H9 (cell line): Measurements from ENCODE around the gene UBE2E1. TPM values are rescaled to one million over a fixed set of nuclear protein-coding genes. Genes with fewer than 3 reads are reported as not detected.

Source experiments
- DNase-seq: peaks from one replicate; pipeline ENCODE4 v3.0.0-alpha.2; 2017
- H2AFZ ChIP-seq: one replicate; pipeline ENCODE4 v1.6.1; 2013; ENCODE audit warnings: mild to moderate bottlenecking, low read length, control low read depth, moderate library complexity
- H2AK5ac ChIP-seq: 2 replicates; pipeline ENCODE4 v1.6.1; 2013; ENCODE audit warnings: low read length, control low read depth, mixed read lengths; ENCODE audit not compliant: insufficient read length
- H2BK120ac ChIP-seq: one replicate; pipeline ENCODE4 v1.6.1; 2013; ENCODE audit warnings: low read depth, mild to moderate bottlenecking, low read length, control low read depth, inconsistent platforms; ENCODE audit not compliant: poor library complexity, severe bottlenecking
- H2BK12ac ChIP-seq: 2 replicates; pipeline ENCODE4 v1.6.1; 2013; ENCODE audit warnings: low read length, control low read depth, mixed read lengths, low read depth; ENCODE audit not compliant: insufficient read length
- H2BK15ac ChIP-seq: 2 replicates; pipeline ENCODE4 v1.6.1; 2013; ENCODE audit warnings: low read depth, low read length, control low read depth
- H2BK20ac ChIP-seq: one replicate; pipeline ENCODE4 v1.6.1; 2013; ENCODE audit warnings: low read depth, mild to moderate bottlenecking, low read length, control low read depth, inconsistent platforms; ENCODE audit not compliant: poor library complexity, severe bottlenecking
- H2BK5ac ChIP-seq: 2 replicates; pipeline ENCODE4 v1.6.1; 2013; ENCODE audit warnings: low read length, control low read depth, mixed read lengths; ENCODE audit not compliant: insufficient read length
- H3K14ac ChIP-seq: 2 replicates; pipeline ENCODE4 v1.6.1; 2013; ENCODE audit warnings: low read length, control low read depth; ENCODE audit not compliant: insufficient read depth
- H3K18ac ChIP-seq: 2 replicates; pipeline ENCODE4 v1.6.1; 2013; ENCODE audit warnings: low read depth, mild to moderate bottlenecking, mixed read lengths, low read length, control low read depth; ENCODE audit not compliant: insufficient read length
- H3K23ac ChIP-seq: 2 replicates; pipeline ENCODE4 v1.6.1; 2013; ENCODE audit warnings: low read length, control low read depth, mixed read lengths, low read depth; ENCODE audit not compliant: insufficient read length
- H3K23me2 ChIP-seq: 2 replicates; pipeline ENCODE4 v1.6.1; 2013; ENCODE audit warnings: low read depth, mild to moderate bottlenecking, mixed read lengths, low read length, control low read depth; ENCODE audit not compliant: insufficient read length, poor library complexity, severe bottlenecking
- H3K27ac ChIP-seq: 2 replicates; pipeline ENCODE4 v1.5.1; 2013; ENCODE audit warnings: low read length, control low read depth, mixed read lengths, low read depth; ENCODE audit not compliant: insufficient read length
- H3K27me3 ChIP-seq: 2 replicates; pipeline ENCODE4 v1.6.1; 2013; ENCODE audit warnings: low read length, control low read depth, inconsistent platforms; ENCODE audit not compliant: insufficient read depth
- H3K4ac ChIP-seq: 2 replicates; pipeline ENCODE4 v1.6.1; 2013; ENCODE audit warnings: low read depth, mild to moderate bottlenecking, control low read depth, inconsistent platforms, low read length, moderate library complexity
- H3K4me1 ChIP-seq: 2 replicates; pipeline ENCODE4 v1.6.1; 2013; ENCODE audit warnings: low read length, control low read depth, inconsistent platforms; ENCODE audit not compliant: insufficient read depth
- H3K4me2 ChIP-seq: 2 replicates; pipeline ENCODE4 v1.6.1; 2013; ENCODE audit warnings: low read length, control low read depth, mixed read lengths; ENCODE audit not compliant: insufficient read length, insufficient read depth
- H3K56ac ChIP-seq: 2 replicates; pipeline ENCODE4 v1.6.1; 2013; ENCODE audit warnings: low read depth, mild to moderate bottlenecking, mixed read lengths, low read length, control low read depth; ENCODE audit not compliant: insufficient read length
- H3K79me1 ChIP-seq: 2 replicates; pipeline ENCODE4 v1.6.1; 2013; ENCODE audit warnings: low read depth, mild to moderate bottlenecking, moderate library complexity, low read length, control low read depth, inconsistent platforms; ENCODE audit not compliant: insufficient read depth, poor library complexity, severe bottlenecking
- H3K79me2 ChIP-seq: 2 replicates; pipeline ENCODE4 v1.6.1; 2013; ENCODE audit warnings: low read length, control low read depth, inconsistent platforms; ENCODE audit not compliant: insufficient read depth
- H3K9ac ChIP-seq: 2 replicates; pipeline ENCODE4 v1.6.1; 2013; ENCODE audit warnings: low read length, control low read depth, mixed read lengths; ENCODE audit not compliant: insufficient read length; ENCODE audit errors: extremely low read depth
- H3K9me3 ChIP-seq: one replicate; pipeline ENCODE4 v1.6.1; 2013; ENCODE audit warnings: low read depth, low read length, inconsistent platforms; ENCODE audit not compliant: control insufficient read depth
- H3T11ph ChIP-seq: one replicate; pipeline ENCODE4 v1.6.1; 2013; ENCODE audit warnings: mild to moderate bottlenecking, low read length, control low read depth, inconsistent platforms
- H4K20me1 ChIP-seq: one replicate; pipeline ENCODE4 v1.6.1; 2013; ENCODE audit not compliant: control insufficient read depth, insufficient read length, insufficient read depth
- H4K5ac ChIP-seq: 2 replicates; pipeline ENCODE4 v1.6.1; 2013; ENCODE audit warnings: low read depth, mild to moderate bottlenecking, mixed read lengths, low read length, control low read depth; ENCODE audit not compliant: insufficient read length
- H4K8ac ChIP-seq: replicated peaks from 2 replicates; pipeline ENCODE4 v1.6.1; 2013; ENCODE audit warnings: low read length, control low read depth, mixed read lengths, low read depth; ENCODE audit not compliant: insufficient read length
- H4K91ac ChIP-seq: 2 replicates; pipeline ENCODE4 v1.6.1; 2013; ENCODE audit warnings: low read depth, mild to moderate bottlenecking, moderate library complexity, mixed read lengths, low read length, control low read depth; ENCODE audit not compliant: insufficient read length
- H3K27ac Mint-ChIP-seq, 3 experiments: 2 replicates in 2 of 3; 3 replicates in 1 of 3; pipeline ENCODE4 v1.8.0; 2020 to 2021; ENCODE audit warnings: mixed read lengths in 3 of 3, mild to moderate bottlenecking in 1 of 3, moderate library complexity in 1 of 3
- H3K27me3 Mint-ChIP-seq: 2 replicates; pipeline ENCODE4 v1.8.0; 2021; ENCODE audit warnings: low read depth, mild to moderate bottlenecking, moderate library complexity, mixed read lengths
- H3K36me3 Mint-ChIP-seq, 3 experiments: 2 replicates in 2 of 3; 3 replicates in 1 of 3; pipeline ENCODE4 v1.8.0; 2020 to 2021; ENCODE audit warnings: low read depth in 3 of 3, mixed read lengths in 3 of 3; ENCODE audit not compliant: insufficient read depth in 1 of 3
- H3K4me1 Mint-ChIP-seq, 2 experiments: 2 replicates each; pipeline ENCODE4 v1.8.0; 2020; ENCODE audit warnings: mixed read lengths in 2 of 2
- H3K4me3 Mint-ChIP-seq, 2 experiments: 2 replicates in 1 of 2; 3 replicates in 1 of 2; pipeline ENCODE4 v1.8.0; 2020 to 2021; ENCODE audit warnings: mild to moderate bottlenecking in 2 of 2, mixed read lengths in 2 of 2, moderate library complexity in 1 of 2
- H3K9me3 Mint-ChIP-seq, 2 experiments: 2 replicates in 1 of 2; 3 replicates in 1 of 2; pipeline ENCODE4 v1.8.0; 2020; ENCODE audit warnings: mild to moderate bottlenecking in 2 of 2, mixed read lengths in 2 of 2, moderate library complexity in 1 of 2
- CTCF ChIP-seq: fragments of 200-600 bp; sonication (generic); conservative IDR thresholded peaks from 3 replicates; pipeline ENCODE4 v1.8.0; 2021; ENCODE audit warnings: antibody characterized with exemption, mild to moderate bottlenecking
- WGBS: extraction: QIAGEN DNeasy Blood & Tissue Kit; methylation state at CpG from one replicate; pipeline ENCODE4 v1.1.7; 2013; ENCODE audit warnings: missing lambda C conversion rate, low lambda C conversion rate, mixed read lengths; ENCODE audit not compliant: insufficient read length; ENCODE audit errors: extremely low coverage; 5-methylcytosine and 5-hydroxymethylcytosine counted together
- total RNA-seq: library from RNA; stranded (reverse); gene quantifications from 2 replicates; pipeline ENCODE4 v1.2.1, GENCODE V29; 2021

The UBE2E1 gene
- total RNA-seq, 1 experiment from 2014 or later, result 142 TPM

GRCh38 chr3:23816721-23817120 lies 11.0 kb downstream of the UBE2E1 start:
- no peaks in the 10 kb centered on the region for H3K79me1 ChIP-seq
- no peak overlapping the region for H2AK5ac ChIP-seq
- H3K27me3 Mint-ChIP-seq, result no peaks in the 10 kb centered on the region
- H4K20me1 ChIP-seq, result no peaks in the 10 kb centered on the region
- peaks cover 44 to 50% of the 10 kb centered on the region in 2 experiments for H3K4me1 Mint-ChIP-seq
- H3K9ac ChIP-seq, result no peak overlapping the region
- no peak overlapping the region for H2BK12ac ChIP-seq
- no peak overlapping the region for H2BK5ac ChIP-seq
- WGBS, result no CpG with 5 or more reads among the region's 2 CpGs
- no peak overlapping the region for H3K14ac ChIP-seq
- H3K4ac ChIP-seq, result no peak overlapping the region
- H3K27ac Mint-ChIP-seq, result no peak overlapping the region
- no peaks in the 10 kb centered on the region for H3K23me2 ChIP-seq
- H4K5ac ChIP-seq, result no peak overlapping the region
- no peaks in the 10 kb centered on the region for H3K9me3 ChIP-seq
- H2BK20ac ChIP-seq, result no peak overlapping the region
- no peak overlapping the region for H2BK15ac ChIP-seq
- peaks cover 12 to 36% (median 33%) of the 10 kb centered on the region in 3 experiments; a peak in 6 of 7 replicates for H3K36me3 Mint-ChIP-seq
- no peak overlapping the region for H3K4me2 ChIP-seq
- peaks cover 24% of the 10 kb centered on the region; the same call in 1 of the 2 replicates for H3K79me2 ChIP-seq
- H2BK120ac ChIP-seq, result no peak overlapping the region
- no peak overlapping the region for H2AFZ ChIP-seq
- no peak overlapping the region for H3K27ac ChIP-seq
- no peak overlapping the region for H4K91ac ChIP-seq
- H3K4me3 Mint-ChIP-seq, result no peak overlapping the region
- no peak overlapping the region for H3K56ac ChIP-seq
- no peaks in the 10 kb centered on the region for H3K27me3 ChIP-seq
- no peak for TF ChIP-seq CTCF
- H3K23ac ChIP-seq, result no peak overlapping the region
- no peak overlapping the region for H3K18ac ChIP-seq
- H3K9me3 Mint-ChIP-seq, result no peaks in the 10 kb centered on the region
- DNase-seq, result no peak
- H4K8ac ChIP-seq, result no peak overlapping the region
- no peak overlapping the region for H3T11ph ChIP-seq
- no peaks in the 10 kb centered on the region; the same call in 1 of the 2 replicates for H3K4me1 ChIP-seq
